Neural cell (in vitro differentiated cells): ENCODE data around the gene FANCC. TPM values are rescaled to one million over a fixed set of nuclear protein-coding genes. Genes with fewer than 3 reads are reported as not detected.
"Not testable (repeated sequence)": the region's sequence is repeated elsewhere in the genome, so short reads cannot be mapped to it uniquely, and the experiment has no call there.

ENCODE experiments used
- H2AFZ ChIP-seq: fragments of 200-600, 300-800 bp; sonication (generic), shearing (Covaris generic); 2 replicates; pipeline ENCODE4 v1.6.0; 2014; ENCODE audit warnings: low read depth, mild to moderate bottlenecking, antibody characterized with exemption, low read length, moderate library complexity
- H3F3A ChIP-seq: fragments of 200-600 bp; shearing (Covaris generic); 2 replicates; pipeline ENCODE4 v1.6.1; 2016; ENCODE audit warnings: mild to moderate bottlenecking, moderate library complexity, mixed read lengths, antibody characterized with exemption, low read length; ENCODE audit not compliant: insufficient read depth, poor library complexity, severe bottlenecking
- H3K27ac ChIP-seq: fragments of 200-600, 300-800 bp; sonication (generic), shearing (Covaris generic); 2 replicates; pipeline ENCODE4 v1.5.1; 2014; ENCODE audit warnings: mild to moderate bottlenecking, low read length, moderate library complexity
- H3K27me3 ChIP-seq: fragments of 300-800, 200-600 bp; sonication (generic), shearing (Covaris generic); 2 replicates; pipeline ENCODE4 v1.6.0; 2014; ENCODE audit warnings: mild to moderate bottlenecking, low read depth, low read length, moderate library complexity; ENCODE audit not compliant: insufficient read depth
- H3K36me3 ChIP-seq: fragments of 300-800, 200-600 bp; sonication (generic), shearing (Covaris generic); 2 replicates; pipeline ENCODE4 v1.5.1; 2014; ENCODE audit warnings: mild to moderate bottlenecking, antibody characterized with exemption, low read length, moderate library complexity; ENCODE audit not compliant: insufficient read depth
- H3K4me2 ChIP-seq: fragments of 300-800, 200-600 bp; sonication (generic), shearing (Covaris generic); 2 replicates; pipeline ENCODE4 v1.6.0; 2014; ENCODE audit warnings: mild to moderate bottlenecking, low read length
- H3K4me3 ChIP-seq: fragments of 300-800, 200-600 bp; sonication (generic), shearing (Covaris generic); 2 replicates; pipeline ENCODE4 v1.5.1; 2014; ENCODE audit warnings: mild to moderate bottlenecking, low read length, moderate library complexity
- H3K79me2 ChIP-seq: fragments of 200-600 bp; shearing (Covaris generic); replicated peaks from 2 replicates; pipeline ENCODE4 v1.6.0; 2014; ENCODE audit warnings: mild to moderate bottlenecking, low read length, moderate library complexity; ENCODE audit not compliant: insufficient read depth
- H3K9ac ChIP-seq: fragments of 300-800, 200-600 bp; sonication (generic), shearing (Covaris generic); 2 replicates; pipeline ENCODE4 v1.6.1; 2016; ENCODE audit warnings: mild to moderate bottlenecking, low read length, mixed read lengths
- H3K9me2 ChIP-seq: fragments of 200-600 bp; shearing (Covaris generic); 2 replicates; pipeline ENCODE4 v1.6.1; 2016; ENCODE audit warnings: mild to moderate bottlenecking, low read length, mixed read lengths; ENCODE audit not compliant: insufficient read depth
- H3K9me3 ChIP-seq: fragments of 200-600, 300-800 bp; sonication (generic), shearing (Covaris generic); 2 replicates; pipeline ENCODE4 v1.6.1; 2016; ENCODE audit warnings: mild to moderate bottlenecking, mixed run types, low read length, moderate library complexity, mixed read lengths
- H4K20me1 ChIP-seq: fragments of 200-600 bp; shearing (Covaris generic); 2 replicates; pipeline ENCODE4 v1.6.1; 2016; ENCODE audit warnings: mild to moderate bottlenecking, mixed run types; ENCODE audit not compliant: insufficient read depth
- EP300 ChIP-seq: fragments of 450-650 bp; conservative IDR thresholded peaks from 2 replicates; pipeline ENCODE4 v1.6.1; 2014; ENCODE audit warnings: antibody characterized with exemption, mild to moderate bottlenecking, moderate library complexity; ENCODE audit not compliant: poor library complexity, severe bottlenecking
- EZH2 ChIP-seq: fragments of 200-600, 300-800 bp; shearing (Covaris generic), sonication (generic); IDR thresholded peaks from 2 replicates; pipeline ENCODE4 v1.6.1; 2014; ENCODE audit warnings: antibody characterized with exemption, low read length, borderline replicate concordance, mild to moderate bottlenecking; ENCODE audit not compliant: insufficient read depth, poor library complexity, severe bottlenecking
- MXI1 ChIP-seq: fragments of 450-650 bp; conservative IDR thresholded peaks from 2 replicates; pipeline ENCODE4 v1.6.1; 2014; ENCODE audit warnings: antibody characterized with exemption, mild to moderate bottlenecking; ENCODE audit not compliant: poor library complexity, severe bottlenecking
- POLR2AphosphoS5 ChIP-seq: IDR thresholded peaks from 2 replicates; pipeline ENCODE4 v1.6.1; 2012
- RAD21 ChIP-seq: fragments of 450-650 bp; conservative IDR thresholded peaks from 2 replicates; pipeline ENCODE4 v1.6.1; 2014; ENCODE audit warnings: antibody characterized with exemption, mild to moderate bottlenecking, moderate library complexity
- SMC3 ChIP-seq: fragments of 450-650 bp; conservative IDR thresholded peaks from 2 replicates; pipeline ENCODE4 v1.6.1; 2014; ENCODE audit warnings: antibody characterized with exemption, mild to moderate bottlenecking, moderate library complexity; ENCODE audit not compliant: poor library complexity
- TAF1 ChIP-seq: IDR thresholded peaks from 2 replicates; pipeline ENCODE4 v1.6.1; 2012; ENCODE audit warnings: low read depth
- polyA plus RNA-seq: library from polyadenylated mRNA; depleted of rRNA; stranded (reverse); fragments of >200 nt; gene quantifications from 2 replicates; pipeline ENCODE4 v1.2.3, GENCODE V29; 2014
- TF ChIP-seq, protein P1 (sequence below): IDR thresholded peaks from 2 replicates; pipeline ENCODE4 v1.6.1; 2012; ENCODE audit warnings: borderline replicate concordance
- TF ChIP-seq, protein P2 (sequence below): fragments of 450-650 bp; IDR thresholded peaks from 2 replicates; pipeline ENCODE4 v1.5.1; 2014; ENCODE audit warnings: antibody characterized with exemption, mild to moderate bottlenecking, moderate library complexity; ENCODE audit not compliant: poor library complexity, severe bottlenecking

FANCC gene
- polyA plus RNA-seq, 1 donor from 2014 or later: 9.7 TPM

- Histone ChIP-seq H3K9me3 (no peaks in the 10 kb centered on the region), H3K36me3 (no peaks in the 10 kb centered on the region), H3K4me3 (no peak overlapping the region), H4K20me1 (no peaks in the 10 kb centered on the region), H2AFZ (no peak overlapping the region), H3K27ac (no peak overlapping the region), H3K27me3 (no peaks in the 10 kb centered on the region), H3K79me2 (no peaks in the 10 kb centered on the region), H3F3A (no peaks in the 10 kb centered on the region), H3K9me2 (no peaks in the 10 kb centered on the region), H3K4me2 (no peak overlapping the region), H3K9ac (no peak overlapping the region)
- TF ChIP-seq, protein P1, sequence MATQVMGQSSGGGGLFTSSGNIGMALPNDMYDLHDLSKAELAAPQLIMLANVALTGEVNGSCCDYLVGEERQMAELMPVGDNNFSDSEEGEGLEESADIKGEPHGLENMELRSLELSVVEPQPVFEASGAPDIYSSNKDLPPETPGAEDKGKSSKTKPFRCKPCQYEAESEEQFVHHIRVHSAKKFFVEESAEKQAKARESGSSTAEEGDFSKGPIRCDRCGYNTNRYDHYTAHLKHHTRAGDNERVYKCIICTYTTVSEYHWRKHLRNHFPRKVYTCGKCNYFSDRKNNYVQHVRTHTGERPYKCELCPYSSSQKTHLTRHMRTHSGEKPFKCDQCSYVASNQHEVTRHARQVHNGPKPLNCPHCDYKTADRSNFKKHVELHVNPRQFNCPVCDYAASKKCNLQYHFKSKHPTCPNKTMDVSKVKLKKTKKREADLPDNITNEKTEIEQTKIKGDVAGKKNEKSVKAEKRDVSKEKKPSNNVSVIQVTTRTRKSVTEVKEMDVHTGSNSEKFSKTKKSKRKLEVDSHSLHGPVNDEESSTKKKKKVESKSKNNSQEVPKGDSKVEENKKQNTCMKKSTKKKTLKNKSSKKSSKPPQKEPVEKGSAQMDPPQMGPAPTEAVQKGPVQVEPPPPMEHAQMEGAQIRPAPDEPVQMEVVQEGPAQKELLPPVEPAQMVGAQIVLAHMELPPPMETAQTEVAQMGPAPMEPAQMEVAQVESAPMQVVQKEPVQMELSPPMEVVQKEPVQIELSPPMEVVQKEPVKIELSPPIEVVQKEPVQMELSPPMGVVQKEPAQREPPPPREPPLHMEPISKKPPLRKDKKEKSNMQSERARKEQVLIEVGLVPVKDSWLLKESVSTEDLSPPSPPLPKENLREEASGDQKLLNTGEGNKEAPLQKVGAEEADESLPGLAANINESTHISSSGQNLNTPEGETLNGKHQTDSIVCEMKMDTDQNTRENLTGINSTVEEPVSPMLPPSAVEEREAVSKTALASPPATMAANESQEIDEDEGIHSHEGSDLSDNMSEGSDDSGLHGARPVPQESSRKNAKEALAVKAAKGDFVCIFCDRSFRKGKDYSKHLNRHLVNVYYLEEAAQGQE: no peak
- no peak for TF ChIP-seq MXI1
- TF ChIP-seq, protein P2, sequence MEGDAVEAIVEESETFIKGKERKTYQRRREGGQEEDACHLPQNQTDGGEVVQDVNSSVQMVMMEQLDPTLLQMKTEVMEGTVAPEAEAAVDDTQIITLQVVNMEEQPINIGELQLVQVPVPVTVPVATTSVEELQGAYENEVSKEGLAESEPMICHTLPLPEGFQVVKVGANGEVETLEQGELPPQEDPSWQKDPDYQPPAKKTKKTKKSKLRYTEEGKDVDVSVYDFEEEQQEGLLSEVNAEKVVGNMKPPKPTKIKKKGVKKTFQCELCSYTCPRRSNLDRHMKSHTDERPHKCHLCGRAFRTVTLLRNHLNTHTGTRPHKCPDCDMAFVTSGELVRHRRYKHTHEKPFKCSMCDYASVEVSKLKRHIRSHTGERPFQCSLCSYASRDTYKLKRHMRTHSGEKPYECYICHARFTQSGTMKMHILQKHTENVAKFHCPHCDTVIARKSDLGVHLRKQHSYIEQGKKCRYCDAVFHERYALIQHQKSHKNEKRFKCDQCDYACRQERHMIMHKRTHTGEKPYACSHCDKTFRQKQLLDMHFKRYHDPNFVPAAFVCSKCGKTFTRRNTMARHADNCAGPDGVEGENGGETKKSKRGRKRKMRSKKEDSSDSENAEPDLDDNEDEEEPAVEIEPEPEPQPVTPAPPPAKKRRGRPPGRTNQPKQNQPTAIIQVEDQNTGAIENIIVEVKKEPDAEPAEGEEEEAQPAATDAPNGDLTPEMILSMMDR: no peak
- no peak for TF ChIP-seq RAD21
Measured at GRCh38 chr9:95296761-95297160, 20.7 kb downstream of the FANCC start.

GRCh38 chr9:95293296-95293695 lies 24.2 kb downstream of the FANCC start:
- not testable (repeated sequence) for H3F3A ChIP-seq, H3K9me3 ChIP-seq, H3K27ac ChIP-seq, H3K4me3 ChIP-seq, H2AFZ ChIP-seq, H3K27me3 ChIP-seq, H3K9ac ChIP-seq, H3K36me3 ChIP-seq, H3K9me2 ChIP-seq, H3K4me2 ChIP-seq, H3K79me2 ChIP-seq, H4K20me1 ChIP-seq

GRCh38 chr9:95292226-95292625 lies 25.3 kb downstream of the FANCC start:
- H3K27ac ChIP-seq: no peak overlapping the region
- no peaks in the 10 kb centered on the region for H3F3A ChIP-seq
- no peaks in the 10 kb centered on the region for H3K36me3 ChIP-seq
- H3K9ac ChIP-seq: no peak overlapping the region
- H3K4me2 ChIP-seq: no peak overlapping the region
- no peak overlapping the region for H2AFZ ChIP-seq
- H3K79me2 ChIP-seq: no peaks in the 10 kb centered on the region
- TF ChIP-seq POLR2AphosphoS5 (no peak), EP300 (no peak), MXI1 (no peak), EZH2 (no peak), RAD21 (no peak), TAF1 (no peak), SMC3 (no peak)
- TF ChIP-seq, protein P2: no peak
- TF ChIP-seq, protein P1: no peak
- no peak overlapping the region for H3K4me3 ChIP-seq
- no peaks in the 10 kb centered on the region for H3K27me3 ChIP-seq
- H3K9me3 ChIP-seq: no peaks in the 10 kb centered on the region
- no peaks in the 10 kb centered on the region for H3K9me2 ChIP-seq
- H4K20me1 ChIP-seq: no peaks in the 10 kb centered on the region
